Measurements from ENCODE around the gene PKNOX2. TPM values are rescaled to one million over a fixed set of nuclear protein-coding genes. Genes with fewer than 3 reads are reported as not detected.

The PKNOX2 gene
- total RNA-seq, 1 donor from 2014 or later = 34.9 TPM

GRCh38 chr11:125465255-125465654 is 300.7 kb downstream of the PKNOX2 start:
- Mint-ChIP-seq H3K4me3 (ENCODE audit: unreplicated experiment) (no peak overlapping the region), H3K27ac (ENCODE audit: unreplicated experiment) (no peak overlapping the region), H3K27me3 (ENCODE audit: low read depth) (no peaks in the 10 kb centered on the region), H3K4me1 (ENCODE audit: low read depth) (peaks cover 5% of the 10 kb centered on the region), H3K36me3 (ENCODE audit: low read depth) (peaks cover 6% of the 10 kb centered on the region), H3K9me3 (ENCODE audit: low read depth) (no peaks in the 10 kb centered on the region)
- no peak for DNase-seq (ENCODE audit: low spot score)
- TF ChIP-seq CTCF (IDR thresholded peaks at IDR 0.05) = no peak

GRCh38 chr11:125465701-125466100 is 301.1 kb downstream of the PKNOX2 start:
- Mint-ChIP-seq H3K27ac (ENCODE audit: unreplicated experiment) (no peak overlapping the region), H3K4me1 (ENCODE audit: low read depth) (peaks cover 5% of the 10 kb centered on the region), H3K4me3 (ENCODE audit: unreplicated experiment) (no peak overlapping the region), H3K36me3 (ENCODE audit: low read depth) (peaks cover 5% of the 10 kb centered on the region), H3K9me3 (ENCODE audit: low read depth) (no peaks in the 10 kb centered on the region), H3K27me3 (ENCODE audit: low read depth) (no peaks in the 10 kb centered on the region)
- DNase-seq (ENCODE audit: low spot score) = no peak
- no peak for TF ChIP-seq CTCF (IDR thresholded peaks at IDR 0.05)

GRCh38 chr11:125468025-125468424 is 303.5 kb downstream of the PKNOX2 start:
- Mint-ChIP-seq H3K36me3 (ENCODE audit: low read depth) (peaks cover 5% of the 10 kb centered on the region), H3K4me3 (ENCODE audit: unreplicated experiment) (no peak overlapping the region), H3K9me3 (ENCODE audit: low read depth) (no peaks in the 10 kb centered on the region), H3K27me3 (ENCODE audit: low read depth) (no peaks in the 10 kb centered on the region), H3K4me1 (ENCODE audit: low read depth) (peaks cover 5% of the 10 kb centered on the region), H3K27ac (ENCODE audit: unreplicated experiment) (no peak overlapping the region)
- DNase-seq (ENCODE audit: low spot score) = no peak
- no peak for TF ChIP-seq CTCF (IDR thresholded peaks at IDR 0.05)

- H3K9me3 Mint-ChIP-seq (ENCODE audit: low read depth) = no peaks in the 10 kb centered on the region
- H3K36me3 Mint-ChIP-seq (ENCODE audit: low read depth) = peaks cover 1% of the 10 kb centered on the region
- H3K4me3 Mint-ChIP-seq (ENCODE audit: unreplicated experiment) = no peak overlapping the region
- TF ChIP-seq CTCF (IDR thresholded peaks at IDR 0.05) = no peak
- H3K4me1 Mint-ChIP-seq (ENCODE audit: low read depth) = no peaks in the 10 kb centered on the region
- H3K27ac Mint-ChIP-seq (ENCODE audit: unreplicated experiment) = no peak overlapping the region
- DNase-seq (ENCODE audit: low spot score) = no peak
- H3K27me3 Mint-ChIP-seq (ENCODE audit: low read depth) = no peaks in the 10 kb centered on the region
Measured at GRCh38 chr11:125468852-125469251, 304.3 kb downstream of the PKNOX2 start.

GRCh38 chr11:125470355-125470754 is 305.8 kb downstream of the PKNOX2 start:
- TF ChIP-seq CTCF (IDR thresholded peaks at IDR 0.05) = no peak
- no peaks in the 10 kb centered on the region for H3K4me1 Mint-ChIP-seq (ENCODE audit: low read depth)
- H3K36me3 Mint-ChIP-seq (ENCODE audit: low read depth) = peaks cover 1% of the 10 kb centered on the region
- no peaks in the 10 kb centered on the region for H3K9me3 Mint-ChIP-seq (ENCODE audit: low read depth)
- no peak overlapping the region for H3K27ac Mint-ChIP-seq (ENCODE audit: unreplicated experiment)
- no peak overlapping the region for H3K4me3 Mint-ChIP-seq (ENCODE audit: unreplicated experiment)
- no peak for DNase-seq (ENCODE audit: low spot score)
- H3K27me3 Mint-ChIP-seq (ENCODE audit: low read depth) = no peaks in the 10 kb centered on the region
